ENCODE results near the gene CCNB2. TPM values are rescaled to one million over a fixed set of nuclear protein-coding genes. Genes with fewer than 3 reads are reported as not detected.

The CCNB2 gene
- total and polyA plus RNA-seq, 2 donors (not counting 1 experiment from before 2014, with no cell fraction given) = 0.67 to 1.0 TPM

DNA sequence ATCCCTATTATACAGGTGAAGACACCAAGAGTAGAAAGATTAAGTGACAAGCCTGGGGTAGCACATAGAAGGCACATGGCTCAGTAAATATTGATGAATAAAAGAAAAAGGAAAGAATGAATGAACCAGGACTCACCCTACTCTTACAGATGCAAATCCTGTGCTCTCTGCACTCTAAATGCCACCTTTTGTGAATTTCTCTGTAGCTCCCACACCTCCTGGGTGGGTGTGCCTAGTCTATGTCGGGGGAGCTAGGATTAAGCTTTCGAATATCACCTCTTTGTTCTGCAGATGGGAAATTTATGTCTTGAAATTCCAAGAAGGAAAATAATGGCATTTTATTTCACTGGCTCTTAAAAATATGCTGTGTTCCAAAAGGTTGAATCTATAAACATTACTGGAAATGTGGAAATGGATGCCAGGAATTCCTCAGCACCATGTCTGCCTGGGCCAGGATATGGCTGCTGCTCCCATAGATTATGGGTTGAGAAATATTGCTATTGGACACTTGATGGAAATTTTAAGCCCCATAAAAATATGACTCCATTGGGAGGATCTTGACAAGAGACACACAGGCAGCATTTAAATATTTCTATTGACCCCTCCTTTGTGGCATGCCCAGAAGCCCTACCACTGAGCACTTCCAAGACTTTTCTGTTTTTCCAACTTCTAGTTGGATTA, 43.3 kb downstream of the CCNB2 start:
- Histone ChIP-seq H3K79me2 (ENCODE audit: control insufficient read depth, insufficient read depth, low read length) (no peaks in the 10 kb centered on the region), H3K4me2 (replicated peaks; ENCODE audit: low read depth, low read length, poor library complexity, severe bottlenecking) (no peak overlapping the region), H3K27ac (ENCODE audit: low read length in 2 of 2) (no peak overlapping the region), H3K36me3 (replicated peaks in 1 of 2; ENCODE audit: control extremely low read depth in 1 of 2, control insufficient read depth in 1 of 2, extremely low read depth in 1 of 2, insufficient read depth in 2 of 2, low read length in 1 of 2) (peaks cover 5 to 50% of the 10 kb centered on the region in 2 experiments), H3K27me3 (replicated peaks in 1 of 4; ENCODE audit: control extremely low read depth in 1 of 4, control insufficient read depth in 3 of 4, insufficient read depth in 4 of 4, low read length in 3 of 4) (no peaks in the 10 kb centered on the region), H3K9ac (ENCODE audit: low read length) (no peak overlapping the region), H2AFZ (ENCODE audit: insufficient read depth, low read depth, low read length, poor library complexity, severe bottlenecking) (no peak overlapping the region), H3K4me3 (ENCODE audit: control extremely low read depth in 1 of 5, extremely low read depth in 1 of 5, insufficient read depth in 1 of 5, low read depth in 2 of 5, low read length in 4 of 5) (no peak overlapping the region), H3K4me1 (ENCODE audit: control insufficient read depth in 2 of 2, insufficient read depth in 2 of 2, low read length in 2 of 2) (no peaks in the 10 kb centered on the region), H4K20me1 (ENCODE audit: control insufficient read depth, insufficient read depth, low read length, poor library complexity, severe bottlenecking) (no peaks in the 10 kb centered on the region), H3K9me3 (ENCODE audit: control extremely low read depth in 1 of 3, control insufficient read depth in 2 of 3, insufficient read depth in 1 of 3, low read length in 2 of 3) (no peaks in the 10 kb centered on the region)
- CTCF ChIA-PET = interaction anchor here (1.2 kb wide), 1 partner anchor 380 kb away, joined by 3 read pairs; no protein-coding TSS in a partner anchor
- POLR2A ChIA-PET = no interaction called here
- ATAC-seq (ENCODE audit: low read depth) = no peak
- no peak overlapping the region for H3K4me3 Mint-ChIP-seq
- DNase-seq = no peak
- no peaks in the 10 kb centered on the region for H3K9me3 Mint-ChIP-seq (ENCODE audit: insufficient read depth)
- no CpG with 5 or more reads among the region's 2 CpGs for WGBS (ENCODE audit: insufficient coverage)
- no peak overlapping the region for H3K27ac Mint-ChIP-seq
- H3K27me3 Mint-ChIP-seq = no peaks in the 10 kb centered on the region
- TF ChIP-seq EZH2 (IDR thresholded peaks at IDR 0.05; ENCODE audit: borderline replicate concordance, insufficient read depth, low read depth, low read length, poor library complexity, severe bottlenecking) = no peak
- TF ChIP-seq, protein P1, sequence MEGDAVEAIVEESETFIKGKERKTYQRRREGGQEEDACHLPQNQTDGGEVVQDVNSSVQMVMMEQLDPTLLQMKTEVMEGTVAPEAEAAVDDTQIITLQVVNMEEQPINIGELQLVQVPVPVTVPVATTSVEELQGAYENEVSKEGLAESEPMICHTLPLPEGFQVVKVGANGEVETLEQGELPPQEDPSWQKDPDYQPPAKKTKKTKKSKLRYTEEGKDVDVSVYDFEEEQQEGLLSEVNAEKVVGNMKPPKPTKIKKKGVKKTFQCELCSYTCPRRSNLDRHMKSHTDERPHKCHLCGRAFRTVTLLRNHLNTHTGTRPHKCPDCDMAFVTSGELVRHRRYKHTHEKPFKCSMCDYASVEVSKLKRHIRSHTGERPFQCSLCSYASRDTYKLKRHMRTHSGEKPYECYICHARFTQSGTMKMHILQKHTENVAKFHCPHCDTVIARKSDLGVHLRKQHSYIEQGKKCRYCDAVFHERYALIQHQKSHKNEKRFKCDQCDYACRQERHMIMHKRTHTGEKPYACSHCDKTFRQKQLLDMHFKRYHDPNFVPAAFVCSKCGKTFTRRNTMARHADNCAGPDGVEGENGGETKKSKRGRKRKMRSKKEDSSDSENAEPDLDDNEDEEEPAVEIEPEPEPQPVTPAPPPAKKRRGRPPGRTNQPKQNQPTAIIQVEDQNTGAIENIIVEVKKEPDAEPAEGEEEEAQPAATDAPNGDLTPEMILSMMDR (IDR thresholded peaks at IDR 0.05) = no peak
- no peaks in the 10 kb centered on the region for H3K4me1 Mint-ChIP-seq
- intact Hi-C loops (cut with micrococcal nuclease) = no loop called here

DNA sequence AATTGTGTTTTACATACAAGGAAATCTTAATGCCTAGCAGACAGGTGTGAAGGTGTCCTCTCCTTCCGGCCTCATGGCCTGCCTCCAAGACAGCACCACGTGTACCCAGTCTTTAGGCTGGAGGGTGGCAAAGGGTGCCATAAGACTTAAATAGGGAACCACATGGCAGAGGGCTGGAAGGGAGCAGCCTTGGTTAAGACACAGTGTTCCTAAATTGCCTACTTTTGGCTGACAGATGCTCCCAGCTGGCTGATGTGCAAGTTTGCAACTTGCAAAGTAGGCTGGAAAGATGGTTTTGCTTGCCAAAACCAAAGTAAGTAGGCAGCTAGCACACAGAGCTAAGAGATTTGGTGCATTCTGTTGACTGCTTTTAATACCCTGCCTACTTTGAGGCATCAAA, 45.2 kb downstream of the CCNB2 start:
- intact Hi-C loops (cut with micrococcal nuclease) = no loop called here
- Mint-ChIP-seq H3K4me1 (no peaks in the 10 kb centered on the region), H3K9me3 (ENCODE audit: insufficient read depth) (no peaks in the 10 kb centered on the region), H3K4me3 (no peak overlapping the region), H3K27me3 (no peaks in the 10 kb centered on the region), H3K27ac (no peak overlapping the region)
- DNase-seq = no peak
- Histone ChIP-seq H3K9me3 (ENCODE audit: control extremely low read depth in 1 of 3, control insufficient read depth in 2 of 3, insufficient read depth in 1 of 3, low read length in 2 of 3) (no peaks in the 10 kb centered on the region), H3K4me1 (ENCODE audit: control insufficient read depth in 2 of 2, insufficient read depth in 2 of 2, low read length in 2 of 2) (no peaks in the 10 kb centered on the region), H3K4me2 (replicated peaks; ENCODE audit: low read depth, low read length, poor library complexity, severe bottlenecking) (no peak overlapping the region), H4K20me1 (ENCODE audit: control insufficient read depth, insufficient read depth, low read length, poor library complexity, severe bottlenecking) (no peaks in the 10 kb centered on the region), H3K27me3 (replicated peaks in 1 of 4; ENCODE audit: control extremely low read depth in 1 of 4, control insufficient read depth in 3 of 4, insufficient read depth in 4 of 4, low read length in 3 of 4) (no peaks in the 10 kb centered on the region), H3K36me3 (replicated peaks in 1 of 2; ENCODE audit: control extremely low read depth in 1 of 2, control insufficient read depth in 1 of 2, extremely low read depth in 1 of 2, insufficient read depth in 2 of 2, low read length in 1 of 2) (peaks cover 4 to 55% of the 10 kb centered on the region in 2 experiments), H3K9ac (ENCODE audit: low read length) (no peak overlapping the region), H3K27ac (ENCODE audit: low read length in 2 of 2) (no peak overlapping the region), H3K4me3 (ENCODE audit: control extremely low read depth in 1 of 5, extremely low read depth in 1 of 5, insufficient read depth in 1 of 5, low read depth in 2 of 5, low read length in 4 of 5) (no peak overlapping the region), H2AFZ (ENCODE audit: insufficient read depth, low read depth, low read length, poor library complexity, severe bottlenecking) (no peak overlapping the region), H3K79me2 (ENCODE audit: control insufficient read depth, insufficient read depth, low read length) (no peaks in the 10 kb centered on the region)
- ChIA-PET POLR2A (no interaction called here), CTCF (interaction anchor here (1.2 kb wide), 1 partner anchor 343 kb away, joined by 4 read pairs; no protein-coding TSS in a partner anchor)
- ATAC-seq (ENCODE audit: low read depth) = no peak
- no peak for TF ChIP-seq EZH2 (IDR thresholded peaks at IDR 0.05; ENCODE audit: borderline replicate concordance, insufficient read depth, low read depth, low read length, poor library complexity, severe bottlenecking)
- TF ChIP-seq, protein P1 (IDR thresholded peaks at IDR 0.05) = no peak
- WGBS (ENCODE audit: insufficient coverage) = 95% methylated on average over 2 of the region's 2 CpGs

Measured in B cell (primary cell).